Naive thymus-derived CD8-positive, alpha-beta T cell (primary cell): Measurements from ENCODE around the gene LBHD1. TPM values are rescaled to one million over a fixed set of nuclear protein-coding genes. Genes with fewer than 3 reads are reported as not detected.
"Not testable (repeated sequence)": the region's sequence is repeated elsewhere in the genome, so short reads cannot be mapped to it uniquely, and the experiment has no call there.

ENCODE experiments used
- ATAC-seq, 2 donors: fragments of 150-1000 bp; cut with Tn5 transposase in 1 of 2; sonication (Bioruptor Pico), chemical (Tn5 transposase) in 1 of 2; 1 replicate in 1 of 2; 2 replicates in 1 of 2; pipeline ENCODE4 v1.10.0; 2021; ENCODE audit warnings: mild to moderate bottlenecking in 2 of 2, moderate library complexity in 2 of 2
- POLR2A ChIA-PET: fragments of 350-600 bp; sonication (Branson Sonifier 250); formaldehyde crosslinking; loops from one replicate; lab custom pipeline; 2021; ENCODE audit warnings: antibody characterized with exemption; lab: Charles Lee
- DNase-seq, 10 donors: peaks; one replicate each; pipeline versions ENCODE4 v3.0.0 to v3.0.0-alpha.2; 2020 to 2022
- H3K27ac Mint-ChIP-seq, 10 donors: one replicate each; pipeline ENCODE4 v1.8.0; 2020 to 2022; ENCODE audit warnings: mild to moderate bottlenecking in 10 of 10, mixed read lengths in 10 of 10, moderate library complexity in 4 of 10, inconsistent platforms in 1 of 10
- H3K27me3 Mint-ChIP-seq, 5 donors: one replicate each; pipeline ENCODE4 v1.8.0; 2021 to 2022; ENCODE audit warnings: mixed read lengths in 5 of 5
- H3K36me3 Mint-ChIP-seq, 3 donors: one replicate each; pipeline ENCODE4 v1.8.0; 2020 to 2022; ENCODE audit warnings: mixed read lengths in 3 of 3, mild to moderate bottlenecking in 2 of 3, inconsistent platforms in 1 of 3
- H3K4me1 Mint-ChIP-seq, 4 donors: one replicate each; pipeline ENCODE4 v1.8.0; 2021 to 2022; ENCODE audit warnings: mixed read lengths in 4 of 4
- H3K4me3 Mint-ChIP-seq, 10 donors: one replicate each; pipeline ENCODE4 v1.8.0; 2020 to 2022; ENCODE audit warnings: mild to moderate bottlenecking in 10 of 10, mixed read lengths in 10 of 10, moderate library complexity in 6 of 10, inconsistent platforms in 1 of 10
- H3K9me3 Mint-ChIP-seq, 9 donors: one replicate each; pipeline ENCODE4 v1.8.0; 2020 to 2022; ENCODE audit warnings: mixed read lengths in 9 of 9, mild to moderate bottlenecking in 3 of 9, inconsistent platforms in 1 of 9, moderate library complexity in 1 of 9
- polyA plus RNA-seq, 3 donors: library from polyadenylated mRNA; unstranded; fragments of 300-500 nt; fragmentation: Illumina TruSeq; gene quantifications; one replicate each; pipeline ENCODE4 v1.2.3, GENCODE V29; 2021
- total RNA-seq, 8 experiments: library from RNA in 2 of 8; stranded (reverse) in 2 of 8; gene quantifications; one replicate each; pipeline ENCODE4 v1.2.3 and lab custom pipeline; 2021 to 2026

The LBHD1 gene
- total and polyA plus RNA-seq, 5 experiments from 2014 or later: 2.4 to 30.9 (median 8.3) TPM

GRCh38 chr11:62675415-62675814 lies 3.3 kb upstream of the LBHD1 start:
- not testable (repeated sequence) for H3K27me3 Mint-ChIP-seq, H3K4me3 Mint-ChIP-seq, ATAC-seq, DNase-seq, H3K9me3 Mint-ChIP-seq, H3K27ac Mint-ChIP-seq
- POLR2A ChIA-PET: interaction anchor here (0.6 to 14.7 kb wide), 4 partner anchors 9 to 175 kb away, joined by 3 to 541 read pairs (median 155); partner anchors contain the start of genes C11orf98, CSKMT, GANAB and INTS5
- H3K4me1 Mint-ChIP-seq: peaks cover 26 to 70% (median 59%) of the 10 kb centered on the region in 4 donors
- peaks cover 0 to 39% (median 4%) of the 10 kb centered on the region in 3 donors for H3K36me3 Mint-ChIP-seq

- H3K36me3 Mint-ChIP-seq: peaks cover 0 to 34% (median 4%) of the 10 kb centered on the region in 3 donors
- H3K9me3 Mint-ChIP-seq: no peaks in the 10 kb centered on the region
- ATAC-seq (no peak), DNase-seq (no peak)
- peak overlapping the region; percentile 96 to 100 (median 98) for H3K4me3 Mint-ChIP-seq
- H3K4me1 Mint-ChIP-seq: peaks cover 27 to 73% (median 56%) of the 10 kb centered on the region in 4 donors
- no peaks in the 10 kb centered on the region for H3K27me3 Mint-ChIP-seq
- POLR2A ChIA-PET: interaction anchor here (1.3 to 14.7 kb wide), 9 partner anchors 7 to 208 kb away, joined by 3 to 541 read pairs (median 38); partner anchors contain the start of genes BSCL2, C11orf98, CSKMT and EEF1G
- H3K27ac Mint-ChIP-seq: peak overlapping the region in 9 of 10 donors; percentile 4 to 99 (median 84)
Observed at GRCh38 chr11:62673196-62673525, 1.1 kb upstream of the LBHD1 start.

- POLR2A ChIA-PET: interaction anchor here (0.6 to 14.7 kb wide), 30 partner anchors 8 to 247 kb away, joined by 3 to 541 read pairs (median 6); partner anchors contain the start of genes B3GAT3, BSCL2, EEF1G and EML3
- DNase-seq (no peak), ATAC-seq (peak; percentile 45 to 48)
- Mint-ChIP-seq H3K36me3 (peaks cover 0 to 24% (median 0%) of the 10 kb centered on the region in 3 donors), H3K27me3 (no peaks in the 10 kb centered on the region), H3K27ac (peak overlapping the region; percentile 92 to 99 (median 96)), H3K4me3 (peak overlapping the region; percentile 96 to 100 (median 98)), H3K9me3 (no peaks in the 10 kb centered on the region), H3K4me1 (peaks cover 24 to 67% (median 52%) of the 10 kb centered on the region in 4 donors)
Observed at GRCh38 chr11:62671236-62671607, 845 bp downstream of the LBHD1 start.

GRCh38 chr11:62669420-62670161 lies 2.5 kb downstream of the LBHD1 start:
- DNase-seq: no peak
- POLR2A ChIA-PET: interaction anchor here (0.6 to 14.7 kb wide), 10 partner anchors 6 to 212 kb away, joined by 3 to 541 read pairs (median 40); partner anchors contain the start of genes B3GAT3, BSCL2, EML3 and GANAB
- no peaks in the 10 kb centered on the region for H3K27me3 Mint-ChIP-seq
- H3K9me3 Mint-ChIP-seq: no peaks in the 10 kb centered on the region
- no peak for ATAC-seq
- peak overlapping the region in 9 of 10 donors; percentile 44 to 99 (median 86) for H3K27ac Mint-ChIP-seq
- peaks cover 27 to 68% (median 57%) of the 10 kb centered on the region in 4 donors for H3K4me1 Mint-ChIP-seq
- H3K36me3 Mint-ChIP-seq: peaks cover 0 to 16% (median 0%) of the 10 kb centered on the region in 3 donors
- H3K4me3 Mint-ChIP-seq: peak overlapping the region in 9 of 10 donors; percentile 3 to 99 (median 28)

DNA sequence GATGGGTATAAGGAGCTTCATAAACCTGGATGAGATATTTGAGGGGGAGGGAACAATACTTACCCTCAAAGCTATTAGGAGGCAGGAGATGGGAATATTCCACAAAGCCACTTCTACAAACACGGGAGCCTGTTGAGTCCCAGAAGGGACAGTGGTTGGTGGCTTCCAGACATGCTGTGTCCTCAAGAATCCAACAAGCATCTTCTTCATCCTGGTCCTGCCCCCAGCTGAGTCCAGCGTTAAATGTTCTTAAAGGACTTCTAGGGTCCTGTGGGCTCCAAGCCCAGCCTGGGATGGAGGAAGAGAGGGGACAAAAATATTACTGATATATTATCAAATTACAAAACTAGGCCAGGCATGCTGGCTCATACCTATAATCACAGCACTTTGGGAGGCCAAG lies 4.6 kb downstream of the LBHD1 start:
- Mint-ChIP-seq H3K4me1 (peaks cover 31 to 71% (median 56%) of the 10 kb centered on the region in 4 donors), H3K27ac (peak overlapping the region in 9 of 10 donors; percentile 17 to 86 (median 41)), H3K9me3 (no peaks in the 10 kb centered on the region), H3K4me3 (peak overlapping the region; percentile 36 to 98 (median 95)), H3K36me3 (peaks cover 5 to 21% (median 7%) of the 10 kb centered on the region in 3 donors), H3K27me3 (no peaks in the 10 kb centered on the region)
- ATAC-seq: no peak
- POLR2A ChIA-PET: interaction anchor here (0.6 to 14.7 kb wide), 19 partner anchors 8 to 1603 kb away, joined by 3 to 541 read pairs (median 8); partner anchors contain the start of genes B3GAT3, EML3, GANAB and INTS5
- DNase-seq: no peak

- Mint-ChIP-seq H3K27ac (peak overlapping the region; percentile 28 to 97 (median 95)), H3K9me3 (no peaks in the 10 kb centered on the region), H3K4me3 (peak overlapping the region; percentile 94 to 98 (median 95)), H3K36me3 (peaks cover 5 to 28% (median 7%) of the 10 kb centered on the region in 3 donors), H3K4me1 (peaks cover 27 to 62% (median 51%) of the 10 kb centered on the region in 4 donors), H3K27me3 (no peaks in the 10 kb centered on the region)
- ATAC-seq: no peak
- POLR2A ChIA-PET: interaction anchor here (0.6 to 14.7 kb wide), 30 partner anchors 9 to 1604 kb away, joined by 3 to 541 read pairs (median 16); partner anchors contain the start of genes B3GAT3, BSCL2, EEF1G and EML3
- DNase-seq: no peak
Observed at GRCh38 chr11:62666259-62666926, 5.7 kb downstream of the LBHD1 start.

DNA sequence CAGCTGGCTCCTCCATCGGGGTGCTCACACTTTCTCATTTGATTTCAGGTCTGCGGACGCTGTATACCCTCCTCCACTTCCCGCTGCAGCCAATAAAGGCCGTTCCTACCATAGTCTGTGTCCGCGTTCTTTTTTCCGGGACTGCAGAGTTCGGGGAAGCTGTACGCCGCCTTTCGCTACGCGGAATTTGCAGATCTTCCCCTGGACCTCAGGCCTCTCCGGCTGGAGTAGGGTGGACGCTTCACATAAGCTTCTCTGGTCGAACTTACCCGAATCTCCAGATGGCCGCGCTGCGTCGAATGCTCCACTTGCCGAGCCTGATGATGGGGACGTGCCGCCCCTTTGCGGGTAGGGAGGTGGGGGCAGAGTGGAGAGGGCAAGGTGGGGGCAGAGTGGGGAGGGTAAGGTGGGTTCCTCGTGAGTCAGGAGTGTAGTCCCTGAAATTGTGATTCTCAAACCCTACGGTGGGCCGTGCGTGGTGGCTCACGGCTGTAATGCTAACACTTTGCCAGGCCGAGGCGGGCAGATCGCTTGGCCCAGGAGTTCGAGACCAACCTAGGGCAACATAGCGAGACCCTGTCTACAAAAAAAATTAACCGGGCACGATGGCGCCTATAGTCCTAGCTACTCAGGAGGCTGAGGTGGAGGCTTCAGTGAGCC lies 6.3 kb downstream of the LBHD1 start:
- Mint-ChIP-seq H3K27ac (peak overlapping the region; percentile 86 to 97 (median 96)), H3K4me3 (peak overlapping the region; percentile 94 to 98 (median 95)), H3K9me3 (no peaks in the 10 kb centered on the region), H3K27me3 (no peaks in the 10 kb centered on the region), H3K4me1 (peaks cover 22 to 55% (median 45%) of the 10 kb centered on the region in 4 donors), H3K36me3 (peaks cover 5 to 33% (median 7%) of the 10 kb centered on the region in 3 donors)
- POLR2A ChIA-PET: interaction anchor here (0.7 to 14.7 kb wide), 45 partner anchors 9 to 1570 kb away, joined by 3 to 541 read pairs (median 10); partner anchors contain the start of genes B3GAT3, BSCL2, EEF1G and EML3
- ATAC-seq (peak; percentile 22 to 31), DNase-seq (peak in 9 of 10 donors; percentile 44 to 79 (median 55))

GRCh38 chr11:62665075-62665598 lies 6.9 kb downstream of the LBHD1 start, which contains the start of the genes C11orf98 and CSKMT:
Gene C11orf98, minus strand, starts transcription at chr11:62665210. Its CDS starts 41 bp downstream, at chr11:62665169.
Gene CSKMT, plus strand, starts transcription at chr11:62665312. Its CDS starts 568 bp downstream, at chr11:62665880.
- H3K27ac Mint-ChIP-seq: peak within 1 kb of the TSS; percentile 86 to 97 (median 96)
- peak; percentile 89 to 91 for ATAC-seq
- peaks cover 22 to 49% (median 42%) of the 10 kb centered on the region in 4 donors for H3K4me1 Mint-ChIP-seq

DNA sequence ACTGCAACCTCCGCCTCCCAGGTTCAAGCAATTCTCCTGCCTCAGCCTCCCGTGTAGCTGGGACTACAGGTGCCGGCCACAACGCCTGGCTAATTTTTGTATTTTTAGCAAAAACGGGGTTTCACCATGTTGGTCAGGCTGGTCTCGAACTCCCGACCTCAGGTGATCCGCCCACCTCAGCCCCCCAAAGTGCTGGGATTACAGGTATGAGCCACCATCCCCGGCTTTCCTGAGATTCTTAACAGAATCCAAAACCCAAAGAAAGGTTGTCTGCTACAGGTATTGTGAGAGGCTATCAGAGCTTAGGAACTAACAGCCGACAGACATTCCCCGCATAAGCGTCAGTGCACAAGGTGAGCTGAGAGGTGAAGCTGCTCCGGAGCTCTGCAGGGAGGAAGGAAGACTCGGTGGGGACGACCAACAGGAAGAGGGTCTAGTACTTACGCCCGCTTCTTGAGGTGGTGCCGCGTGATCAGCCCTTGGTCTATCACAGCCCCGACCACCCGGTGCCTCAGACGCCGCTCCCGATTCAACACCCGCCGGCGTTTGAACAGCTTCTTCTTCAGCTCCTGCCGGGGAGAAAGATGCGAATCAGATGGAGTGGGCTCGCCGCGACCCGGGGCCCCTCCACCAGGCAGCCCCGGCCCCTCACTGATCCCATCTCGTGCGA lies 7.5 kb downstream of the LBHD1 start:
- H3K27me3 Mint-ChIP-seq: no peaks in the 10 kb centered on the region
- POLR2A ChIA-PET: interaction anchor here (0.6 to 14.7 kb wide), 44 partner anchors 11 to 1572 kb away, joined by 3 to 541 read pairs (median 10); partner anchors contain the start of genes B3GAT3, BSCL2, EEF1G and EML3
- peak in 7 of 10 donors; percentile 33 to 79 (median 62) for DNase-seq
- peaks cover 5 to 33% (median 7%) of the 10 kb centered on the region in 3 donors for H3K36me3 Mint-ChIP-seq
- peak overlapping the region; percentile 86 to 97 (median 96) for H3K27ac Mint-ChIP-seq
- peak overlapping the region; percentile 94 to 98 (median 95) for H3K4me3 Mint-ChIP-seq
- ATAC-seq: peak; percentile 61 to 71
- no peaks in the 10 kb centered on the region for H3K9me3 Mint-ChIP-seq
- H3K4me1 Mint-ChIP-seq: peaks cover 21 to 44% (median 40%) of the 10 kb centered on the region in 4 donors

More at GRCh38 chr11:62665075-62665598, 6.9 kb downstream of the LBHD1 start, which contains the start of the genes C11orf98 and CSKMT:
- Mint-ChIP-seq H3K27me3 (no peaks in the 10 kb centered on the region), H3K4me3 (peak within 1 kb of the TSS; percentile 94 to 98 (median 95)), H3K9me3 (no peaks in the 10 kb centered on the region), H3K36me3 (peaks cover 5 to 33% (median 7%) of the 10 kb centered on the region in 3 donors)
- peak; percentile 89 to 98 (median 96) for DNase-seq
- POLR2A ChIA-PET: interaction anchor here (0.6 to 14.7 kb wide), 49 partner anchors 10 to 1571 kb away, joined by 3 to 541 read pairs (median 7); partner anchors contain the start of genes B3GAT3, BSCL2, EEF1G and EML3

GRCh38 chr11:62656796-62657429 lies 15.2 kb downstream of the LBHD1 start:
- H3K9me3 Mint-ChIP-seq: peaks cover 0 to 2% (median 0%) of the 10 kb centered on the region in 9 donors
- H3K36me3 Mint-ChIP-seq: peaks cover 0 to 8% (median 0%) of the 10 kb centered on the region in 3 donors
- POLR2A ChIA-PET: interaction anchor here (1.3 to 19.9 kb wide), 4 partner anchors 9 to 16 kb away, joined by 4 to 541 read pairs (median 24); partner anchors contain the start of genes C11orf98, CSKMT, GANAB and LBHD1
- H3K4me3 Mint-ChIP-seq: peak overlapping the region in 1 of 10 donors; percentile 34
- peaks cover 10 to 17% (median 15%) of the 10 kb centered on the region in 4 donors for H3K4me1 Mint-ChIP-seq
- DNase-seq: no peak
- H3K27ac Mint-ChIP-seq: peak overlapping the region in 1 of 10 donors; percentile 31
- H3K27me3 Mint-ChIP-seq: no peaks in the 10 kb centered on the region
- ATAC-seq: no peak
